ENCODE results near the gene MINK1.
"Not testable (repeated sequence)": the region's sequence is repeated elsewhere in the genome, so short reads cannot be mapped to it uniquely, and the experiment has no call there.

MINK1 gene

GRCh38 chr17:4849011-4849536, 15.9 kb downstream of the MINK1 start:
- DNase-seq = no peak

- no peak for DNase-seq
These were observed 17.1 kb downstream of the MINK1 start for GRCh38 chr17:4850246-4850645.

GRCh38 chr17:4851084-4851483, 17.9 kb downstream of the MINK1 start:
- DNase-seq = no peak

- peak; percentile 8 for DNase-seq
These were observed 19.5 kb downstream of the MINK1 start for GRCh38 chr17:4852567-4853207.

GRCh38 chr17:4853208-4853671, 20.1 kb downstream of the MINK1 start:
- peak; percentile 24 for DNase-seq

- peak; percentile 84 for DNase-seq
These were observed 21.1 kb downstream of the MINK1 start for GRCh38 chr17:4854111-4854681.

GRCh38 chr17:4856271-4856936, 23.3 kb downstream of the MINK1 start:
- peak; percentile 5 for DNase-seq

GRCh38 chr17:4856937-4857314, 23.8 kb downstream of the MINK1 start:
- no peak for DNase-seq

- not testable (repeated sequence) for DNase-seq
These were observed 24.2 kb downstream of the MINK1 start for GRCh38 chr17:4857347-4857746.

GRCh38 chr17:4858068-4858881, 25.1 kb downstream of the MINK1 start:
- DNase-seq = peak; percentile 31

GRCh38 chr17:4858882-4859260, 25.7 kb downstream of the MINK1 start:
- peak; percentile 37 for DNase-seq

- no peak for DNase-seq
These were observed 26.9 kb downstream of the MINK1 start for GRCh38 chr17:4859816-4860625.

GRCh38 chr17:4860651-4861050, 27.5 kb downstream of the MINK1 start:
- no peak for DNase-seq

- DNase-seq = no peak
These were observed 27.9 kb downstream of the MINK1 start for GRCh38 chr17:4861052-4861451.

GRCh38 chr17:4862720-4863119, 29.6 kb downstream of the MINK1 start:
- DNase-seq = no peak

- no peak for DNase-seq
These were observed 30.2 kb downstream of the MINK1 start for GRCh38 chr17:4863321-4863720.

- DNase-seq = not testable (repeated sequence)
These were observed 34.4 kb downstream of the MINK1 start for GRCh38 chr17:4867535-4867934.

GRCh38 chr17:4869058-4869998, 36.2 kb downstream of the MINK1 start:
- DNase-seq = not testable (repeated sequence)

GRCh38 chr17:4870855-4871254, 37.7 kb downstream of the MINK1 start:
- DNase-seq = no peak

GRCh38 chr17:4872786-4873185, 39.6 kb downstream of the MINK1 start:
- DNase-seq = no peak

GRCh38 chr17:4877089-4877488, 43.9 kb downstream of the MINK1 start:
- no peak for DNase-seq

Measured in NCI-H510A (cell line).